ENCODE data around the gene CST8.

The CST8 gene

DNA sequence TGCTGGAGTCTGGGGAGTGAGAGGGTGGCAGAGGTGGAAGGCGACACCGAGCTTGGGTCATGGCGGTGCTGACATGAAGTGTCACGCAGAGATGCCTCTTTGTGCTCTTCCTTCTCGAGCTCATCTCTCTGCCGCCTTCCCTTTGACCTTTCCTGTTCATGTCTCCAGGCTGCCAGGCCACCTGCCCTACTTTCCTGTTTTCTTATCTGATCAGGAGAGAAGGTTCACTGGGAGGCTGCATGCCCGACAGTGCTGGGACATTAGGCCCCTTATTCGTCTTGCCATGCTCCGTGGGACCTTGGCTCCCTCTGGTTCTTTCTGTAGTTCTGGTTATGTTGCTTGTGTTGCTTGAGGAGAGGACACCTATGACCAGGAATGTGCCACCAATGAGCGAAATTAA, 33.2 kb downstream of the CST8 start:
- Histone ChIP-seq H3K27ac (ENCODE audit: extremely low read depth, low read depth, low read length) (no peak overlapping the region), H3K9me3 (ENCODE audit: control insufficient read depth, insufficient read depth, low read depth, low read length) (no peaks in the 10 kb centered on the region), H3K36me3 (ENCODE audit: control insufficient read depth in 2 of 2, insufficient read depth in 1 of 2, low read length in 2 of 2) (no peaks in the 10 kb centered on the region), H3K4me3 (ENCODE audit: low read depth, low read length) (no peak overlapping the region), H3K4me1 (ENCODE audit: control insufficient read depth, insufficient read depth, low read length) (no peaks in the 10 kb centered on the region)
- POLR2A ChIA-PET = no interaction called here
- TF ChIP-seq OVOL3 (tag by site-specific recombination; IDR thresholded peaks at IDR 0.05) (no peak), GLI4 (tag by site-specific recombination; IDR thresholded peaks at IDR 0.05) (no peak), MYNN (tag by site-specific recombination; IDR thresholded peaks at IDR 0.05; ENCODE audit: borderline replicate concordance) (no peak), ZNF514 (tag by site-specific recombination; IDR thresholded peaks at IDR 0.05) (no peak)
- TF ChIP-seq, protein P1, sequence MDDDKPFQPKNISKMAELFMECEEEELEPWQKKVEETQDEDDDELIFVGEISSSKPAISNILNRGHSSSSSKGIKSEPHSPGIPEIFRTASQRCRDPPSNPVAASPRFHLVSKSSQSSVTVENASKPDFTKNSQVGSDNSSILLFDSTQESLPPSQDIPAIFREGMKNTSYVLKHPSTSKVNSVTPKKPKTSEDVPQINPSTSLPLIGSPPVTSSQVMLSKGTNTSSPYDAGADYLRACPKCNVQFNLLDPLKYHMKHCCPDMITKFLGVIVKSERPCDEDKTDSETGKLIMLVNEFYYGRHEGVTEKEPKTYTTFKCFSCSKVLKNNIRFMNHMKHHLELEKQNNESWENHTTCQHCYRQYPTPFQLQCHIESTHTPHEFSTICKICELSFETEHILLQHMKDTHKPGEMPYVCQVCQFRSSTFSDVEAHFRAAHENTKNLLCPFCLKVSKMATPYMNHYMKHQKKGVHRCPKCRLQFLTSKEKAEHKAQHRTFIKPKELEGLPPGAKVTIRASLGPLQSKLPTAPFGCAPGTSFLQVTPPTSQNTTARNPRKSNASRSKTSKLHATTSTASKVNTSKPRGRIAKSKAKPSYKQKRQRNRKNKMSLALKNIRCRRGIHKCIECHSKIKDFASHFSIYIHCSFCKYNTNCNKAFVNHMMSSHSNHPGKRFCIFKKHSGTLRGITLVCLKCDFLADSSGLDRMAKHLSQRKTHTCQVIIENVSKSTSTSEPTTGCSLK (tag by site-specific recombination; IDR thresholded peaks at IDR 0.05) = no peak
- CTCF ChIA-PET = no interaction called here

DNA sequence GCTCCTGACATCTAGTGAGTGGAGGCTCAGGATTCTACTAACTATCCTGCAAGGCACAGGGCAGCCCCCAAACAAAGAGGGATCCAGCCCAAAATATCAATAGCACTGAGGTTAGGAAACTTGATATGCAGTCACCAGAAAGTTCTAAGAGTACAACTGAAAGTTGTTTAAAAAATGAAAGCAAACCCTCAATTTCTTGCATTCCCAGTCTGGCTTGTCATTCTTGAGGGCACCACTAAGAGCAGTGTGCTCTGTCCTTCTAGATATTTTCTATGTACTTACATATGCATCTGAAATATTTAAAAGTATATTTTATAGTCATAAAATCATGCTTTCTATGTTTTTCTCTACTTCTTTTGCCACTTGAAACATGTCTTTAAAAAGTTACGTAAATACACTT, 35.9 kb downstream of the CST8 start:
- TF ChIP-seq ZNF654 (tag by site-specific recombination; IDR thresholded peaks at IDR 0.05; ENCODE audit: low read depth) (no peak), ZNF660 (tag by site-specific recombination; IDR thresholded peaks at IDR 0.05) (no peak), SP7 (tag by site-specific recombination; IDR thresholded peaks at IDR 0.05) (no peak), ZNF549 (tag by site-specific recombination; IDR thresholded peaks at IDR 0.05) (no peak), ZNF239 (tag by site-specific recombination; IDR thresholded peaks at IDR 0.05) (no peak), ZNF610 (tag by site-specific recombination; IDR thresholded peaks at IDR 0.05; ENCODE audit: borderline replicate concordance) (no peak), OSR2 (tag by site-specific recombination; IDR thresholded peaks at IDR 0.05) (no peak), ZNF776 (tag by site-specific recombination; IDR thresholded peaks at IDR 0.05; ENCODE audit: borderline replicate concordance) (no peak), HOXA7 (CRISPR knock-in tag; IDR thresholded peaks at IDR 0.05; ENCODE audit: borderline replicate concordance) (no peak), ZNF311 (tag by site-specific recombination; IDR thresholded peaks at IDR 0.05; ENCODE audit: borderline replicate concordance) (no peak), ZBTB20 (tag by site-specific recombination; IDR thresholded peaks at IDR 0.05) (no peak), ZSCAN30 (tag by site-specific recombination; IDR thresholded peaks at IDR 0.05) (no peak)
- TF ChIP-seq, protein P2, sequence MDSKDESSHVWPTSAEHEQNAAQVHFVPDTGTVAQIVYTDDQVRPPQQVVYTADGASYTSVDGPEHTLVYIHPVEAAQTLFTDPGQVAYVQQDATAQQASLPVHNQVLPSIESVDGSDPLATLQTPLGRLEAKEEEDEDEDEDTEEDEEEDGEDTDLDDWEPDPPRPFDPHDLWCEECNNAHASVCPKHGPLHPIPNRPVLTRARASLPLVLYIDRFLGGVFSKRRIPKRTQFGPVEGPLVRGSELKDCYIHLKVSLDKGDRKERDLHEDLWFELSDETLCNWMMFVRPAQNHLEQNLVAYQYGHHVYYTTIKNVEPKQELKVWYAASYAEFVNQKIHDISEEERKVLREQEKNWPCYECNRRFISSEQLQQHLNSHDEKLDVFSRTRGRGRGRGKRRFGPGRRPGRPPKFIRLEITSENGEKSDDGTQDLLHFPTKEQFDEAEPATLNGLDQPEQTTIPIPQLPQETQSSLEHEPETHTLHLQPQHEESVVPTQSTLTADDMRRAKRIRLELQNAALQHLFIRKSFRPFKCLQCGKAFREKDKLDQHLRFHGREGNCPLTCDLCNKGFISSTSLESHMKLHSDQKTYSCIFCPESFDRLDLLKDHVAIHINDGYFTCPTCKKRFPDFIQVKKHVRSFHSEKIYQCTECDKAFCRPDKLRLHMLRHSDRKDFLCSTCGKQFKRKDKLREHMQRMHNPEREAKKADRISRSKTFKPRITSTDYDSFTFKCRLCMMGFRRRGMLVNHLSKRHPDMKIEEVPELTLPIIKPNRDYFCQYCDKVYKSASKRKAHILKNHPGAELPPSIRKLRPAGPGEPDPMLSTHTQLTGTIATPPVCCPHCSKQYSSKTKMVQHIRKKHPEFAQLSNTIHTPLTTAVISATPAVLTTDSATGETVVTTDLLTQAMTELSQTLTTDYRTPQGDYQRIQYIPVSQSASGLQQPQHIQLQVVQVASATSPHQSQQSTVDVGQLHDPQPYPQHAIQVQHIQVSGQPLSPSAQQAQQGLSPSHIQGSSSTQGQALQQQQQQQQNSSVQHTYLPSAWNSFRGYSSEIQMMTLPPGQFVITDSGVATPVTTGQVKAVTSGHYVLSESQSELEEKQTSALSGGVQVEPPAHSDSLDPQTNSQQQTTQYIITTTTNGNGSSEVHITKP (tag by site-specific recombination; IDR thresholded peaks at IDR 0.05) = no peak
- TF ChIP-seq, protein P3, sequence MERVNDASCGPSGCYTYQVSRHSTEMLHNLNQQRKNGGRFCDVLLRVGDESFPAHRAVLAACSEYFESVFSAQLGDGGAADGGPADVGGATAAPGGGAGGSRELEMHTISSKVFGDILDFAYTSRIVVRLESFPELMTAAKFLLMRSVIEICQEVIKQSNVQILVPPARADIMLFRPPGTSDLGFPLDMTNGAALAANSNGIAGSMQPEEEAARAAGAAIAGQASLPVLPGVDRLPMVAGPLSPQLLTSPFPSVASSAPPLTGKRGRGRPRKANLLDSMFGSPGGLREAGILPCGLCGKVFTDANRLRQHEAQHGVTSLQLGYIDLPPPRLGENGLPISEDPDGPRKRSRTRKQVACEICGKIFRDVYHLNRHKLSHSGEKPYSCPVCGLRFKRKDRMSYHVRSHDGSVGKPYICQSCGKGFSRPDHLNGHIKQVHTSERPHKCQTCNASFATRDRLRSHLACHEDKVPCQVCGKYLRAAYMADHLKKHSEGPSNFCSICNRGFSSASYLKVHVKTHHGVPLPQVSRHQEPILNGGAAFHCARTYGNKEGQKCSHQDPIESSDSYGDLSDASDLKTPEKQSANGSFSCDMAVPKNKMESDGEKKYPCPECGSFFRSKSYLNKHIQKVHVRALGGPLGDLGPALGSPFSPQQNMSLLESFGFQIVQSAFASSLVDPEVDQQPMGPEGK (tag by site-specific recombination; IDR thresholded peaks at IDR 0.05) = no peak
- TF ChIP-seq, protein P4, sequence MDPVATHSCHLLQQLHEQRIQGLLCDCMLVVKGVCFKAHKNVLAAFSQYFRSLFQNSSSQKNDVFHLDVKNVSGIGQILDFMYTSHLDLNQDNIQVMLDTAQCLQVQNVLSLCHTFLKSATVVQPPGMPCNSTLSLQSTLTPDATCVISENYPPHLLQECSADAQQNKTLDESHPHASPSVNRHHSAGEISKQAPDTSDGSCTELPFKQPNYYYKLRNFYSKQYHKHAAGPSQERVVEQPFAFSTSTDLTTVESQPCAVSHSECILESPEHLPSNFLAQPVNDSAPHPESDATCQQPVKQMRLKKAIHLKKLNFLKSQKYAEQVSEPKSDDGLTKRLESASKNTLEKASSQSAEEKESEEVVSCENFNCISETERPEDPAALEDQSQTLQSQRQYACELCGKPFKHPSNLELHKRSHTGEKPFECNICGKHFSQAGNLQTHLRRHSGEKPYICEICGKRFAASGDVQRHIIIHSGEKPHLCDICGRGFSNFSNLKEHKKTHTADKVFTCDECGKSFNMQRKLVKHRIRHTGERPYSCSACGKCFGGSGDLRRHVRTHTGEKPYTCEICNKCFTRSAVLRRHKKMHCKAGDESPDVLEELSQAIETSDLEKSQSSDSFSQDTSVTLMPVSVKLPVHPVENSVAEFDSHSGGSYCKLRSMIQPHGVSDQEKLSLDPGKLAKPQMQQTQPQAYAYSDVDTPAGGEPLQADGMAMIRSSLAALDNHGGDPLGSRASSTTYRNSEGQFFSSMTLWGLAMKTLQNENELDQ (tag by site-specific recombination; IDR thresholded peaks at IDR 0.05; ENCODE audit: low read depth) = no peak
- no peaks in the 10 kb centered on the region for H3K9me3 ChIP-seq (ENCODE audit: control insufficient read depth, insufficient read depth, low read depth, low read length)
- ChIA-PET POLR2A (no interaction called here), CTCF (no interaction called here)
- no peaks in the 10 kb centered on the region for H3K36me3 ChIP-seq (ENCODE audit: control insufficient read depth in 2 of 2, insufficient read depth in 1 of 2, low read length in 2 of 2)
- H3K4me1 ChIP-seq (ENCODE audit: control insufficient read depth, insufficient read depth, low read length) = no peaks in the 10 kb centered on the region
- H3K4me3 ChIP-seq (ENCODE audit: low read depth, low read length) = no peak overlapping the region
- no peak overlapping the region for H3K27ac ChIP-seq (ENCODE audit: extremely low read depth, low read depth, low read length)

Measured in HEK293 (cell line).